Activated T-helper 2 cell treated with anti-CD3 and anti-CD28 coated beads, Interferon-gamma antibody, Interleukin-2, Interleukin-4, amounts not matched to agents 10 μg/mL and 5 μg/mL and 100 μg/mL, durations not matched to agents 14 hours and 24 hours and 36 hours (primary cell): ENCODE measurements around the gene CRELD2. TPM values are rescaled to one million over a fixed set of nuclear protein-coding genes. Genes with fewer than 3 reads are reported as not detected.

Source experiments
- DNase-seq: peaks from one replicate; pipeline ENCODE4 v3.0.0; 2021; ENCODE audit warnings: low spot score
- H3K27ac Mint-ChIP-seq: one replicate; pipeline ENCODE4 v1.8.0; 2021; ENCODE audit warnings: mixed read lengths
- H3K27me3 Mint-ChIP-seq: one replicate; pipeline ENCODE4 v1.8.0; 2021; ENCODE audit warnings: low read depth, mixed read lengths
- H3K36me3 Mint-ChIP-seq: one replicate; pipeline ENCODE4 v1.8.0; 2021; ENCODE audit warnings: low read depth, mixed read lengths
- H3K4me1 Mint-ChIP-seq: one replicate; pipeline ENCODE4 v1.8.0; 2021; ENCODE audit warnings: low read depth, mixed read lengths
- H3K4me3 Mint-ChIP-seq: one replicate; pipeline ENCODE4 v1.8.0; 2021; ENCODE audit warnings: low read depth, mild to moderate bottlenecking, moderate library complexity, mixed read lengths
- H3K9me3 Mint-ChIP-seq: one replicate; pipeline ENCODE4 v1.8.0; 2021; ENCODE audit warnings: mixed read lengths
- intact Hi-C: fragments of 100-400 bp; cut with micrococcal nuclease; formaldehyde crosslinking; loops from one replicate; pipeline ENCODE4 v1.15.1; 2023
- total RNA-seq: library from RNA; stranded (reverse); gene quantifications from 2 replicates; pipeline ENCODE4 v1.2.3, GENCODE V29; 2022

CRELD2 gene
- total RNA-seq, 1 donor from 2014 or later: 49.9 TPM

DNA sequence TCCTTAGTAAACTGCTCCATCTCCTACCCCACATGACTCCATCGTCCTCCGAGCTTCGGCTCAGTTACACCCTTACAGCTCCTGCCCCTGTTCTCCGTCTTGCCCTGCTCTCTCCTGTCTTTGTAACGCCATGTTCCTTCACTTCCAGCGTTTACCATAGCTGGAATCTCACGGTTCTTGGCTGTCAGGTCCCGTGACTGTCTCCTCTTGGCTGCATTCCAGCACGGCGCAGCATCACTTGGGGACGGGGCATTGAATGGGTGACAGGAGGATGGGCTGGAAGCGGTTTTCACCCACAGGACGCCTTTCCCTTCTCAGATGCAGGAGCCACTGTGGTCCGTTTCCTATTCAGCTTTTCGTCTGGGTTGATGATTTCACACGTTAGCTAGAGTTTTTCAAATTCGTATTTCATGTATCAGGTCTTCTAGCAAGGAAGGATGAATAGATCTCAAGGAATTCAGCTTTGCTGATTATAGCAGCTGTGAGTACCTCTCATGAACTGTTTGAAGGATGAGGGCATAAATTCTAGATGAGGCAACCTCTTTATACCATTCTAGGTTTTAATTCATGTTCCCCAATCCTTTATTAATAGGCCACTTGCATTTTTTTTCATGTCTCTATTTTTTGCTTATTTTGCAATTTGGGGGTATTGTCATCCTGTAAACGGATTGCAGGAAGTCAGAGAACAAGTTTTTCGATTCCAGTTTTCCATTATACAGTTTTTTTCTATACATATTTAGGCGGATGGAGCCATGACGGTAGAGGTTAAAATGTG, 35.7 kb upstream of the CRELD2 start:
- peaks cover 37% of the 10 kb centered on the region for H3K4me1 Mint-ChIP-seq
- H3K4me3 Mint-ChIP-seq: no peak overlapping the region
- peaks cover 71% of the 10 kb centered on the region for H3K36me3 Mint-ChIP-seq
- H3K27me3 Mint-ChIP-seq: no peaks in the 10 kb centered on the region
- H3K27ac Mint-ChIP-seq: peak overlapping the region; percentile 19
- intact Hi-C loops: loop anchor here (10.0 kb wide), 1 partner anchor 78 kb away; no protein-coding TSS in a partner anchor
- DNase-seq: no peak
- peaks cover 2% of the 10 kb centered on the region for H3K9me3 Mint-ChIP-seq

DNA sequence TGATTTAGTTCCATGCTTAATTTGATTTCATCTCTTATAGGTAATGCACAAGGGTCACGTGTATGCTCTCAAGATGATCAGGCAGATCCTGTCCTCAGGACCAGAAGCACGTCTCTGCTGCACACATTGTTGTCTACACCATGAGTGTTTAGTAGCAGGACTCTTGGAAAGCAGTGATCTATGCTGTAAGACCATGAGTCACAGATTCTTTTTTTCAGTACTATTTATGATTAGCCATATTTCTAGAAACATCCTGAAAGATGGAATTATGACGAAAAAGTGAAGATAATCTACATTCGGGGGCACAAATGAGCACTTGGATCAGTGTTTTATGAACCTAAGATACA, 35.2 kb upstream of the CRELD2 start:
- intact Hi-C loops: loop anchor here (10.0 kb wide), 1 partner anchor 78 kb away; no protein-coding TSS in a partner anchor

DNA sequence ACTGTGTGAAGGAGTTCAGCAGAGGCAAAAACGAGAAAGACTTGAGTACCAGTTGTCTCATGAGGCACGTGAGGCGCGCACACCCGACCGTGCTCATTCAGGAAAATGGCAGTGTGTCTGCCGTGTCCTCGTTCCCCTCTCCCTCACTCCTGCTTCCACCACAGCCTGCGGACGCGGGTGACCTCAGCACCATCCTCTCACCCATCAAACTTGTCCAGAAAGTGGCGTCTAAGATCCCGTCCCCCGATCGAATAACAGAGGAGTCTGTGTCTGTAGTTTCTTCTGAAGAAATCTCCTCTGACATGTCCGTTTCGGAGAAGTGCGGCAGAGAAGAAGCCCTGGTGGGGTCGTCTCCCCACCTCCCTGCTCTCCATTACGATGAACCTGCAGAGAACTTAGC, 34.4 kb upstream of the CRELD2 start:
- no peaks in the 10 kb centered on the region for H3K9me3 Mint-ChIP-seq
- peaks cover 74% of the 10 kb centered on the region for H3K36me3 Mint-ChIP-seq
- H3K4me1 Mint-ChIP-seq: peaks cover 29% of the 10 kb centered on the region

More for the DNA sequence above, 35.2 kb upstream of the CRELD2 start:
- Mint-ChIP-seq H3K27me3 (no peaks in the 10 kb centered on the region), H3K9me3 (no peaks in the 10 kb centered on the region), H3K4me1 (peaks cover 33% of the 10 kb centered on the region), H3K27ac (no peak overlapping the region), H3K4me3 (no peak overlapping the region), H3K36me3 (peaks cover 71% of the 10 kb centered on the region)
- DNase-seq: no peak

DNA sequence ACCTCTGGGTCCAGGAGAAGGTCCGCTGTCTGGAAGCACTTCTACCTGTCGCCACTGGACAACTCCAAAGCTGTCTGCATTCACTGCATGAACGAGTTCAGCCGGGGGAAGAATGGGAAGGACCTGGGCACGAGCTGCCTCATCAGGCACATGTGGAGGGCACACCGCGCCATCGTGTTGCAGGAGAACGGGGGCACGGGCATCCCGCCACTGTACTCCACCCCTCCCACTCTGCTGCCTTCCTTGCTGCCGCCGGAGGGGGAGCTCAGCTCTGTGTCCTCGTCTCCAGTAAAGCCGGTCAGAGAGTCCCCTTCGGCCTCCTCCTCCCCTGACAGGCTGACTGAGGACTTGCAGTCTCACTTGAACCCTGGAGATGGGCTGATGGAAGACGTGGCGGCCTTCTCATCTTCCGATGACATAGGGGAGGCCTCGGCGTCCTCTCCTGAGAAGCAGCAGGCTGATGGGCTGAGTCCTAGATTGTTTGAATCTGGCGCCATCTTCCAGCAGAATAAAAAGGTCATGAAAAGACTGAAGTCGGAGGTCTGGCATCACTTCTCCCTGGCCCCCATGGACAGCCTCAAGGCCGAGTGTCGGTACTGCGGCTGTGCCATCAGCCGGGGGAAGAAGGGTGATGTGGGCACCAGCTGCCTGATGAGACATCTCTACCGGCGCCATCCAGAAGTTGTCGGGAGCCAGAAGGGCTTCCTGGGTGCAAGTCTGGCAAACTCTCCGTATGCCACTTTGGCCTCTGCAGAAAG, 33.8 kb upstream of the CRELD2 start:
- Mint-ChIP-seq H3K27ac (no peak overlapping the region), H3K4me3 (no peak overlapping the region), H3K27me3 (no peaks in the 10 kb centered on the region), H3K36me3 (peaks cover 77% of the 10 kb centered on the region), H3K4me1 (peaks cover 27% of the 10 kb centered on the region), H3K9me3 (no peaks in the 10 kb centered on the region)
- intact Hi-C loops: loop anchor here (10.0 kb wide), 1 partner anchor 80 kb away; no protein-coding TSS in a partner anchor
- no peak for DNase-seq

More for the DNA sequence above, 34.4 kb upstream of the CRELD2 start:
- intact Hi-C loops: loop anchor here (10.0 kb wide), 1 partner anchor 79 kb away; no protein-coding TSS in a partner anchor
- H3K27ac Mint-ChIP-seq: no peak overlapping the region
- DNase-seq: no peak
- no peaks in the 10 kb centered on the region for H3K27me3 Mint-ChIP-seq
- no peak overlapping the region for H3K4me3 Mint-ChIP-seq

DNA sequence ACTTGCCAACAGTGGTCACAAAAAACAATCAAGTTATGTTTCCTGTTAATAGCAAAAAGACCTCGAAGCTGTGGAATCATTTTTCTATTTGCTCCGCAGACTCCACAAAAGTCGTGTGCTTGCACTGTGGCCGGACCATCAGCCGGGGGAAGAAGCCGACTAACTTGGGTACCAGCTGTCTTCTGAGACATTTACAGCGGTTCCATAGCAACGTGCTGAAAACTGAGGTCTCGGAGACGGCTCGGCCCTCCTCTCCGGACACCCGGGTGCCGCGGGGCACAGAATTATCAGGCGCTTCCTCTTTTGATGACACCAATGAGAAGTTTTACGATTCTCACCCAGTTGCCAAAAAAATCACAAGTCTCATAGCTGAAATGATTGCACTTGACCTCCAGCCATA, 33.2 kb upstream of the CRELD2 start:
- peaks cover 21% of the 10 kb centered on the region for H3K4me1 Mint-ChIP-seq
- intact Hi-C loops: loop anchor here (10.0 kb wide), 1 partner anchor 80 kb away; no protein-coding TSS in a partner anchor
- H3K9me3 Mint-ChIP-seq: no peaks in the 10 kb centered on the region
- H3K4me3 Mint-ChIP-seq: no peak overlapping the region
- DNase-seq: no peak
- no peak overlapping the region for H3K27ac Mint-ChIP-seq
- H3K27me3 Mint-ChIP-seq: no peaks in the 10 kb centered on the region
- peaks cover 77% of the 10 kb centered on the region for H3K36me3 Mint-ChIP-seq

DNA sequence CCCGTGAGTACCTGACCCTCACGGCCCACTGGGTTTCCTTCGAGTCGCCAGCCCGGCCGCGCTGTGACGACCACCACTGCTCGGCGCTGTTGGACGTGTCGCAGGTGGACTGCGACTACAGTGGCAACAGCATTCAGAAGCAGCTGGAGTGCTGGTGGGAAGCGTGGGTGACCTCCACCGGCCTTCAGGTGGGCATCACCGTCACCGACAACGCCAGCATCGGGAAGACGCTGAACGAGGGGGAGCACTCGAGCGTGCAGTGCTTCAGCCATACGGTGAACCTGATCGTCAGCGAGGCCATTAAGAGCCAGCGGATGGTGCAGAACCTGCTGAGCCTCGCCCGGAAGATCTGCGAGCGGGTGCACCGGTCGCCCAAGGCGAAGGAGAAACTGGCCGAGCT, 32.6 kb upstream of the CRELD2 start:
- no peak overlapping the region for H3K27ac Mint-ChIP-seq
- peaks cover 81% of the 10 kb centered on the region for H3K36me3 Mint-ChIP-seq
- no peaks in the 10 kb centered on the region for H3K27me3 Mint-ChIP-seq
- H3K9me3 Mint-ChIP-seq: no peaks in the 10 kb centered on the region
- H3K4me3 Mint-ChIP-seq: no peak overlapping the region
- H3K4me1 Mint-ChIP-seq: peaks cover 17% of the 10 kb centered on the region
- DNase-seq: no peak
- intact Hi-C loops: loop anchor here (10.0 kb wide), 1 partner anchor 81 kb away; no protein-coding TSS in a partner anchor

DNA sequence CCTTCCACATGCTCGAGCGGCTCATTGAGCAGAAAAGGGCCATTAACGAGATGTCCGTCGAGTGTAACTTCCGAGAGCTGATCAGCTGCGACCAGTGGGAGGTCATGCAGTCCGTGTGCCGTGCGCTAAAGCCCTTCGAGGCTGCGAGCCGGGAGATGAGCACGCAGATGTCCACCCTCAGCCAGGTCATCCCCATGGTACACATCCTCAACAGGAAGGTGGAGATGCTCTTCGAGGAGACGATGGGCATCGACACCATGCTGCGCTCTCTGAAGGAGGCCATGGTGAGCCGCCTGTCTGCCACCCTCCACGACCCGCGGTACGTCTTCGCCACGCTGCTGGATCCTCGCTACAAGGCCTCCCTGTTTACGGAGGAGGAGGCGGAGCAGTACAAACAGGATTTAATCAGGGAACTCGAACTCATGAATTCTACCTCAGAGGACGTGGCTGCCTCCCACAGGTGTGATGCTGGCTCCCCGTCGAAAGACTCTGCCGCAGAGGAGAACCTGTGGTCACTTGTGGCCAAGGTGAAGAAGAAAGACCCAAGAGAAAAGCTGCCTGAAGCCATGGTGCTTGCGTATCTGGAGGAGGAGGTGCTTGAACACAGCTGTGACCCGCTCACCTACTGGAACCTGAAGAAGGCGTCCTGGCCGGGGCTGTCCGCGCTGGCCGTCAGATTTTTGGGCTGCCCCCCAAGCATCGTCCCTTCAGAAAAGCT, 31.9 kb upstream of the CRELD2 start:
- no peaks in the 10 kb centered on the region for H3K9me3 Mint-ChIP-seq
- H3K36me3 Mint-ChIP-seq: peaks cover 85% of the 10 kb centered on the region
- no peaks in the 10 kb centered on the region for H3K27me3 Mint-ChIP-seq
- H3K27ac Mint-ChIP-seq: no peak overlapping the region
- H3K4me3 Mint-ChIP-seq: no peak overlapping the region
- no peak for DNase-seq
- H3K4me1 Mint-ChIP-seq: peaks cover 14% of the 10 kb centered on the region
- intact Hi-C loops: loop anchor here (10.0 kb wide), 1 partner anchor 82 kb away; no protein-coding TSS in a partner anchor

DNA sequence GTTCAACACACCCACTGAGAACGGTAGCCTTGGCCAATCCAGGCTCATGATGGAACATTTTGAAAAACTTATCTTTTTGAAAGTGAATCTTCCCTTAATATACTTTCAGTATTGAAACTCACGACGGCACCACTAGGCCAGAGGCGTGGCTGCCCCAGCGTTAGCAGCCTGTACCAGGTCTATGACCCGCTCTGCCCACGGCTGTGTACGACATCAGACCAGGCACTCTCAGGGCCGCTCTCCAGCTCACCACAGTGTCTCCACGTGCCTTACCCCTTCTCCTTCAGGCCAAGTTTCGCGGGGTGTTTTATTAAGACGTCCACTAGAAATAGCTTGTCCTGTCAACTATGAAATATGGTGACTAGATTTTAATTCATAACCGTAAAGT, 31.4 kb upstream of the CRELD2 start:
- intact Hi-C loops: loop anchor here (10.0 kb wide), 1 partner anchor 82 kb away; no protein-coding TSS in a partner anchor
- H3K27ac Mint-ChIP-seq: no peak overlapping the region
- H3K27me3 Mint-ChIP-seq: no peaks in the 10 kb centered on the region
- no peak overlapping the region for H3K4me3 Mint-ChIP-seq
- H3K4me1 Mint-ChIP-seq: peaks cover 9% of the 10 kb centered on the region
- peaks cover 86% of the 10 kb centered on the region for H3K36me3 Mint-ChIP-seq
- DNase-seq: no peak
- H3K9me3 Mint-ChIP-seq: no peaks in the 10 kb centered on the region

DNA sequence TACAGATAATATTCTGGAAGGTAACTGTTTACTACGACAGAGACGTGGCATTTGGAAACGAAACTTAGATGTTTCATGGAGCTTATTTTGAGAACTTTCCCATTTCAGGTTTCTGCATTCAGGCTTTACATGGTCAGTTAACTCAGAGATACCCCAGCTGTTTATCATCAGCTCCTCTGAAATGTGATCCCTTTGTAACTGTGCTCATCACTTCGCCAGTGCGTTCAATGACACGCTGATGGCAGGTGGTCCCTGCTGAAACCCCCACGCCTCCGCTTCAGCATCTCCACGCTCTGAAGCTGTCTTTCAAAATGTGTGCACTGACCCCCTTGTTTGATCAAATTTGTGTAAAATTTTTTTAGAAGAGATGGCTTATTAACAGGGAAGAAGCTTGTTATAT, 30.7 kb upstream of the CRELD2 start:
- peaks cover 5% of the 10 kb centered on the region for H3K4me1 Mint-ChIP-seq
- H3K4me3 Mint-ChIP-seq: no peak overlapping the region
- intact Hi-C loops: loop anchor here (10.0 kb wide), 1 partner anchor 83 kb away; no protein-coding TSS in a partner anchor
- peaks cover 89% of the 10 kb centered on the region for H3K36me3 Mint-ChIP-seq
- no peaks in the 10 kb centered on the region for H3K9me3 Mint-ChIP-seq
- H3K27ac Mint-ChIP-seq: no peak overlapping the region
- no peaks in the 10 kb centered on the region for H3K27me3 Mint-ChIP-seq
- no peak for DNase-seq

DNA sequence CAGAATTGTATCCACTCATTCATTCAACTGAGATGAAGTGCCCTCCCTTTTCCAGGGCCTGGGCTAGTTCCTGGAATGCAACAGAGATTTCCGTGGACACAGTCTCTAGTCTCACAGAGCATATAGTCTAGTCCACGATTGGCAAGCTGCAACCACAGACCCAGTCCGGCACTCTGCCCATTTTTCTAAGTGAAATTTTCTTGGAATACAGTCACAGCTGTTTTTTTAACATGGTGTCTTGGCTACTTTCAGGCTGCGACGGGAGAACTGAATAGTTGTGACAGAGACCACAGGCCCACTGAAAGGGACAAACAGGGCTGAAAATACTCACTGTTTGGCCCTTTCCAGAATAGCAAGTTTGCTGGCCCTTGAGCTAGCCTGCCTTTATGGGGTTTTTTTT, 29.4 kb upstream of the CRELD2 start:
- Mint-ChIP-seq H3K27ac (no peak overlapping the region), H3K4me1 (no peaks in the 10 kb centered on the region), H3K9me3 (no peaks in the 10 kb centered on the region), H3K36me3 (peaks cover 89% of the 10 kb centered on the region), H3K4me3 (no peak overlapping the region), H3K27me3 (no peaks in the 10 kb centered on the region)
- DNase-seq: no peak
- intact Hi-C loops: loop anchor here (10.0 kb wide), 1 partner anchor 84 kb away; no protein-coding TSS in a partner anchor

DNA sequence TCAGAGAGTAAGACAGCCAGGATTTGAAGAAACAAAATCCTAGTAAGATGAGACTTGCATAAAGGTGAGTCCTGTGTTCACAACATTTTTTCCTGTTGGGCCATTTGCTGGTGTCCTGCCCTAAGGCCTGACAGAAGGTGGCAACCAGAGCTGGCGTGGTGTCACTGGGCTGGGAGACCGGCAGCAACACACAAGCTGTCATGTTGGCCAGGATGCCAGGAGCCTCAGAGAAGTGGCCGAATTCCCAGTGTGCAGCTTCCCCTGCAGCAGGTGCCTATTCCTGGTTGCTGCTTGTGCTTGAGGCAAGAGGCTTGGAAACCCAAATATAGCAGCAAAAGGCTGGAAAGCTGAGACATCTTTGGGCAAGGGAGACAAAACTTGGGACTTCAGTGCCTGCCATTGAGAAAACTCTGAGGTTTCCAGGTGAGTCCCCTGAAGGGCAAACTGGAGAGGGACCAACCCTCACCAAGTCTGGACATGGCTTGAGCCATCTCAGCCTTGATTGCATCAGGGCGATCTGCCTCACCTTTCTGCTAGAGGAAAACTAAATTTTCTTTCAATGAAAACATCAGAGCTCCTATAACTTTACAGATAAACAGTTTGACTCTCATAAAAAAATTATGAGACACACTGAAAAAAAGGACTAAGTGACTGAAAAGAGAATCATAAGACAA, 26.1 kb upstream of the CRELD2 start:
- H3K27ac Mint-ChIP-seq: no peak overlapping the region
- H3K27me3 Mint-ChIP-seq: no peaks in the 10 kb centered on the region
- H3K9me3 Mint-ChIP-seq: no peaks in the 10 kb centered on the region
- peaks cover 72% of the 10 kb centered on the region for H3K36me3 Mint-ChIP-seq
- intact Hi-C loops: no loop called here
- H3K4me1 Mint-ChIP-seq: no peaks in the 10 kb centered on the region
- no peak overlapping the region for H3K4me3 Mint-ChIP-seq
- no peak for DNase-seq

DNA sequence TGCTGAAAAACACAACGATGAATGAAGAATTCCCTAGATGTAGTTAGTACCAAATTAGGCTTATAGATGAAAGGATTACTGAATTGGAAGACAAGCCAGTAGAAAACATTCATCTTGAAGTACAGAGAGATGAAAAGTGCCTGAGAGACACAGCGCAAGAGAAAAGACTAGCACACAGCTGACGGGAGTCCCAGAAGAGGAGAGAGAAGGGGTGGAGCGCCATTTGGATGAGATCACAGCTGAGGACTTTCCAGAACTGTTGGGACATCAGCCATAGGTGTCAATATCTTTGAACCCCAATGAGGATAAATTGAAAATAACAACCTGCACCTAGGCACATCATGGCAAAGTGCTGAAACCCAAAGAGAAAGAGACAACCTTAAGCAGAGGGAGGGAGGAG, 25.4 kb upstream of the CRELD2 start:
- Mint-ChIP-seq H3K27ac (no peak overlapping the region), H3K36me3 (peaks cover 72% of the 10 kb centered on the region), H3K27me3 (no peaks in the 10 kb centered on the region), H3K4me1 (no peaks in the 10 kb centered on the region), H3K4me3 (no peak overlapping the region), H3K9me3 (no peaks in the 10 kb centered on the region)
- intact Hi-C loops: no loop called here
- no peak for DNase-seq
